H1 (cell line): Measurements from ENCODE around the gene RALY. TPM values are rescaled to one million over a fixed set of nuclear protein-coding genes. Genes with fewer than 3 reads are reported as not detected.

Source experiments
- CBX5 ChIP-seq: fragments of 300-800, 300-1000 bp; sonication (generic); IDR thresholded peaks from 2 replicates; pipeline ENCODE4 v1.7.1; 2016; ENCODE audit warnings: antibody characterized with exemption, low read length, low read depth
- CEBPB ChIP-seq: IDR thresholded peaks from 2 replicates; pipeline ENCODE4 v1.6.1; 2012; ENCODE audit warnings: low read depth, low read length
- CREB1 ChIP-seq: IDR thresholded peaks from 2 replicates; pipeline ENCODE4 v1.6.1; 2012; ENCODE audit warnings: inconsistent platforms
- EGR1 ChIP-seq: IDR thresholded peaks from 2 replicates; pipeline ENCODE4 v1.6.1; 2011; ENCODE audit warnings: low read depth, low read length, borderline replicate concordance
- JUN ChIP-seq: IDR thresholded peaks from 2 replicates; pipeline ENCODE4 v1.6.1; 2011; ENCODE audit warnings: low read depth, mild to moderate bottlenecking, improper control_type of control experiment, low read length
- KDM5A ChIP-seq: fragments of 200-600 bp; IDR thresholded peaks from 2 replicates; pipeline ENCODE4 v1.7.1; 2012; ENCODE audit warnings: mild to moderate bottlenecking, low read length, inconsistent platforms, mixed read lengths
- MAFK ChIP-seq: IDR thresholded peaks from 2 replicates; pipeline ENCODE4 v1.6.1; 2012; ENCODE audit warnings: low read depth, mild to moderate bottlenecking, improper control_type of control experiment, low read length
- NRF1 ChIP-seq: IDR thresholded peaks from 2 replicates; pipeline ENCODE4 v1.6.1; 2011; ENCODE audit warnings: mild to moderate bottlenecking, low read depth, low read length, improper control_type of control experiment
- POU5F1 ChIP-seq: IDR thresholded peaks from 2 replicates; pipeline ENCODE4 v1.6.1; 2011; ENCODE audit warnings: low read depth, mild to moderate bottlenecking, low read length, moderate library complexity
- RNF2 ChIP-seq: fragments of 200-900, 300-1000 bp; sonication (generic); IDR thresholded peaks from 2 replicates; pipeline ENCODE4 v1.7.1; 2016; ENCODE audit warnings: borderline replicate concordance, low read depth, mild to moderate bottlenecking, antibody characterized with exemption, low read length; ENCODE audit not compliant: poor library complexity, severe bottlenecking; ENCODE audit errors: missing control alignments
- RXRA ChIP-seq: IDR thresholded peaks from 2 replicates; pipeline ENCODE4 v1.6.1; 2011; ENCODE audit warnings: low read depth, mild to moderate bottlenecking, low read length, moderate library complexity; ENCODE audit not compliant: insufficient read depth
- SIN3A ChIP-seq, 2 experiments: IDR thresholded peaks in 1 of 2; conservative IDR thresholded peaks in 1 of 2; 2 replicates each; pipeline ENCODE4 v1.6.1; 2011 to 2012; ENCODE audit warnings: low read length in 2 of 2, improper control_type of control experiment in 1 of 2, low read depth in 1 of 2, mild to moderate bottlenecking in 1 of 2
- SUZ12 ChIP-seq: fragments of 200-600 bp; sonication (generic); IDR thresholded peaks from 2 replicates; pipeline ENCODE4 v1.6.1; 2012; ENCODE audit warnings: mild to moderate bottlenecking, inconsistent platforms, low read length, moderate library complexity, mixed read lengths
- TAF1 ChIP-seq: IDR thresholded peaks from 2 replicates; pipeline ENCODE4 v1.6.1; 2011; ENCODE audit warnings: mild to moderate bottlenecking, low read depth, low read length
- TEAD4 ChIP-seq: IDR thresholded peaks from 2 replicates; pipeline ENCODE4 v1.6.1; 2012; ENCODE audit warnings: low read depth, low read length, inconsistent platforms, mixed read lengths
- YY1 ChIP-seq: IDR thresholded peaks from 2 replicates; pipeline ENCODE4 v1.6.1; 2011; ENCODE audit warnings: low read depth, mild to moderate bottlenecking, low read length
- polyA plus RNA-seq, 7 experiments: library from polyadenylated mRNA; depleted of rRNA in 3 of 7; stranded (reverse) in 5 of 7; unstranded in 2 of 7; fragments of >200 nt in 5 of 7; fragments of 200-250 nt in 2 of 7; gene quantifications; 1 replicate in 5 of 7; 2 replicates in 1 of 7; 4 replicates in 1 of 7; pipeline versions ENCODE4 v1.2.1 to v1.2.3, GENCODE V29; 2011 to 2013; ENCODE audit warnings: missing spikeins in 2 of 7, mixed read lengths in 2 of 7
- total RNA-seq: library from RNA; stranded (reverse); fragmentation: NEBNext Ultra II Directional; extraction: Animal tissue kit (Norgen Biotek cat#: 25700); gene quantifications from 2 replicates; pipeline ENCODE4 v1.2.1, GENCODE V29; 2021
- TF ChIP-seq, protein P1 (sequence below): IDR thresholded peaks from 2 replicates; pipeline ENCODE4 v1.6.1; 2012; ENCODE audit warnings: low read length, inconsistent platforms
- TF ChIP-seq, protein P2 (sequence below): IDR thresholded peaks from 2 replicates; pipeline ENCODE4 v1.6.1; 2011; ENCODE audit warnings: low read depth, mild to moderate bottlenecking, low read length; ENCODE audit not compliant: insufficient read depth
- TF ChIP-seq, protein P3 (sequence below), 3 experiments: IDR thresholded peaks; 1 replicate in 2 of 3; 2 replicates in 1 of 3; pipeline versions ENCODE4 v1.5.1 to v1.6.1; 2011; ENCODE audit warnings: low read length in 3 of 3, mild to moderate bottlenecking in 3 of 3, inconsistent platforms in 2 of 3, low read depth in 1 of 3, moderate library complexity in 1 of 3; ENCODE audit not compliant: insufficient read depth in 1 of 3; ENCODE audit errors: control extremely low read depth in 1 of 3

The RALY gene
- total and polyA plus RNA-seq, 2 of the 8 experiments (the other 6 are each of a cell fraction or from before 2014, with no cell fraction given): 133 to 148 TPM

DNA sequence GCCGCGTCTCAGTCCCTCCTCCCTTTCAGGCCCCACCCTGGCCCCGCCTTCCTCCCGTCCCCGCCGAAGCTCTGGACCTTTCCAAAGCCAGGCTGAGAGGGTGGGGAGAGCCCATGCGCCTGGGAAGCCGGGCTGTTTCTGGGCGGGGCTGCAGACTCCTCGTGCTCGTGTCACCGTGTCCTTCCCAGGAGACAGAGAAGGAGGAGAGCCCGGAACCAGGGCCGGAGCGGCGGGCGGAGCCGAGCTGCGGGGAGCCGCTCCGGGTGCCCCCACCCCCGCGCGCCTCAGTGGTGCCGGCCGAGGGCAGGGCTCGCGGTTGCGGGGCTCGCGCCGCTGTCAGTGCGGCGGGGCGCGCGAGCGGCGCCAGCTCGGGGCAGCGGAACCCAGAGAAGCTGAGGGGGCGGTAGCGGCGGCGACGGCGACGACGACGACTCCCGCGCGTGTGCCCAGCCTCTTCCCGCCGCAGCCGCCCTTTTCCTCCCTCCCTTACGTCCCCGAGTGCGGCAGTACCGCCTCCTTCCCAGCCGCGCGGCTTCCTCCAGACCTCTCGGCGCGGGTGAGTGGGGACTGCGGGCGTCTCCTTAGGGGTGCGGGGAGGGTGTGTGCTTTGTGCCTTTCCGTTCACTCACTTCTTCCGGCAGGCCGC, at the start of gene RALY (continued):
- TF ChIP-seq, protein P1, sequence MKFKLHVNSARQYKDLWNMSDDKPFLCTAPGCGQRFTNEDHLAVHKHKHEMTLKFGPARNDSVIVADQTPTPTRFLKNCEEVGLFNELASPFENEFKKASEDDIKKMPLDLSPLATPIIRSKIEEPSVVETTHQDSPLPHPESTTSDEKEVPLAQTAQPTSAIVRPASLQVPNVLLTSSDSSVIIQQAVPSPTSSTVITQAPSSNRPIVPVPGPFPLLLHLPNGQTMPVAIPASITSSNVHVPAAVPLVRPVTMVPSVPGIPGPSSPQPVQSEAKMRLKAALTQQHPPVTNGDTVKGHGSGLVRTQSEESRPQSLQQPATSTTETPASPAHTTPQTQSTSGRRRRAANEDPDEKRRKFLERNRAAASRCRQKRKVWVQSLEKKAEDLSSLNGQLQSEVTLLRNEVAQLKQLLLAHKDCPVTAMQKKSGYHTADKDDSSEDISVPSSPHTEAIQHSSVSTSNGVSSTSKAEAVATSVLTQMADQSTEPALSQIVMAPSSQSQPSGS: no peak
- TF ChIP-seq CBX5: no peak
- TF ChIP-seq, protein P2, sequence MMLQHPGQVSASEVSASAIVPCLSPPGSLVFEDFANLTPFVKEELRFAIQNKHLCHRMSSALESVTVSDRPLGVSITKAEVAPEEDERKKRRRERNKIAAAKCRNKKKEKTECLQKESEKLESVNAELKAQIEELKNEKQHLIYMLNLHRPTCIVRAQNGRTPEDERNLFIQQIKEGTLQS: no peak
- TF ChIP-seq RNF2: no peak
- TF ChIP-seq TEAD4: no peak
- TF ChIP-seq KDM5A: no peak
- peak; percentile 98 for TF ChIP-seq TAF1
- TF ChIP-seq POU5F1: no peak
- no peak for TF ChIP-seq CEBPB
- no peak for TF ChIP-seq RXRA
- no peak for TF ChIP-seq SUZ12
- peak; percentile 4; the same call in 1 of the 2 replicates for TF ChIP-seq CREB1
- TF ChIP-seq, protein P3, sequence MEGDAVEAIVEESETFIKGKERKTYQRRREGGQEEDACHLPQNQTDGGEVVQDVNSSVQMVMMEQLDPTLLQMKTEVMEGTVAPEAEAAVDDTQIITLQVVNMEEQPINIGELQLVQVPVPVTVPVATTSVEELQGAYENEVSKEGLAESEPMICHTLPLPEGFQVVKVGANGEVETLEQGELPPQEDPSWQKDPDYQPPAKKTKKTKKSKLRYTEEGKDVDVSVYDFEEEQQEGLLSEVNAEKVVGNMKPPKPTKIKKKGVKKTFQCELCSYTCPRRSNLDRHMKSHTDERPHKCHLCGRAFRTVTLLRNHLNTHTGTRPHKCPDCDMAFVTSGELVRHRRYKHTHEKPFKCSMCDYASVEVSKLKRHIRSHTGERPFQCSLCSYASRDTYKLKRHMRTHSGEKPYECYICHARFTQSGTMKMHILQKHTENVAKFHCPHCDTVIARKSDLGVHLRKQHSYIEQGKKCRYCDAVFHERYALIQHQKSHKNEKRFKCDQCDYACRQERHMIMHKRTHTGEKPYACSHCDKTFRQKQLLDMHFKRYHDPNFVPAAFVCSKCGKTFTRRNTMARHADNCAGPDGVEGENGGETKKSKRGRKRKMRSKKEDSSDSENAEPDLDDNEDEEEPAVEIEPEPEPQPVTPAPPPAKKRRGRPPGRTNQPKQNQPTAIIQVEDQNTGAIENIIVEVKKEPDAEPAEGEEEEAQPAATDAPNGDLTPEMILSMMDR (IDR thresholded peaks at IDR 0.05; ENCODE audit: control extremely low read depth in 1 of 3, insufficient read depth in 1 of 3, low read depth in 1 of 3, low read length in 3 of 3): no peak
- TF ChIP-seq JUN: no peak
- peak; percentile 27 to 44; a peak in 1 of 4 replicates for TF ChIP-seq SIN3A (conservative IDR thresholded peaks at IDR 0.05 in 1 of 2, IDR thresholded peaks at IDR 0.05 in 1 of 2; ENCODE audit: low read depth in 1 of 2, low read length in 2 of 2)
- TF ChIP-seq YY1: 0 out of 2 replicates have a peak, but pooled peaks have one; percentile 11
- peak; percentile 54; the same call in 1 of the 2 replicates for TF ChIP-seq EGR1
- TF ChIP-seq MAFK: no peak
- no peak for TF ChIP-seq NRF1
